Smooth muscle cell (in vitro differentiated cells): Measurements from ENCODE around the gene MT1B. TPM values are rescaled to one million over a fixed set of nuclear protein-coding genes. Genes with fewer than 3 reads are reported as not detected.

ENCODE experiments used
- DNase-seq: peaks from one replicate; lab custom pipeline; 2025; ENCODE audit not compliant: unreplicated experiment; lab: John Stamatoyannopoulos, UW
- H2AFZ ChIP-seq: fragments of 200-600 bp; sonication (generic); 2 replicates; pipeline ENCODE4 v1.6.0; 2016; ENCODE audit warnings: antibody characterized with exemption, low read depth, mild to moderate bottlenecking
- H3F3A ChIP-seq: fragments of 200-600 bp; sonication (generic); 2 replicates; pipeline ENCODE4 v1.6.0; 2017; ENCODE audit warnings: antibody characterized with exemption, low read depth
- H3K27ac ChIP-seq: fragments of 200-600 bp; sonication (generic); 2 replicates; pipeline ENCODE4 v1.5.1; 2016; ENCODE audit warnings: low read depth, mild to moderate bottlenecking
- H3K27me3 ChIP-seq: fragments of 200-600 bp; sonication (generic); 2 replicates; pipeline ENCODE4 v1.6.1; 2016; ENCODE audit warnings: low read depth, mild to moderate bottlenecking
- H3K36me3 ChIP-seq: fragments of 200-600 bp; sonication (generic); 2 replicates; pipeline ENCODE4 v1.5.1; 2016; ENCODE audit warnings: low read depth
- H3K4me1 ChIP-seq: fragments of 200-600 bp; sonication (generic); 2 replicates; pipeline ENCODE4 v1.5.1; 2016; ENCODE audit warnings: low read depth
- H3K4me2 ChIP-seq: fragments of 200-600 bp; sonication (generic); 2 replicates; pipeline ENCODE4 v1.6.0; 2016; ENCODE audit warnings: mild to moderate bottlenecking
- H3K4me3 ChIP-seq: fragments of 200-600 bp; sonication (generic); 2 replicates; pipeline ENCODE4 v1.5.1; 2016; ENCODE audit warnings: mild to moderate bottlenecking
- H3K79me2 ChIP-seq: fragments of 200-600 bp; sonication (generic); 2 replicates; pipeline ENCODE4 v1.6.0; 2016; ENCODE audit warnings: low read depth, mild to moderate bottlenecking
- H3K9ac ChIP-seq: fragments of 200-600 bp; sonication (generic); 2 replicates; pipeline ENCODE4 v1.6.0; 2016; ENCODE audit warnings: low read depth
- H3K9me3 ChIP-seq: fragments of 200-600 bp; sonication (generic); replicated peaks from 2 replicates; pipeline ENCODE4 v1.5.1; 2016; ENCODE audit warnings: low read depth
- H4K20me1 ChIP-seq: fragments of 200-600 bp; sonication (generic); 2 replicates; pipeline ENCODE4 v1.6.0; 2016; ENCODE audit warnings: low read depth
- CTCF ChIP-seq: fragments of 200-600 bp; sonication (generic); IDR thresholded peaks from 2 replicates; pipeline ENCODE4 v1.5.1; 2017; ENCODE audit warnings: borderline replicate concordance, mild to moderate bottlenecking, antibody characterized with exemption; ENCODE audit not compliant: insufficient read depth, poor library complexity, severe bottlenecking
- WGBS: methylation state at CpG from one replicate; pipeline ENCODE4 v1.1.7; 2016; ENCODE audit warnings: low lambda C conversion rate; 5-methylcytosine and 5-hydroxymethylcytosine counted together
- polyA plus RNA-seq: library from polyadenylated mRNA; unstranded; fragments of >200 nt; fragmentation: Nextera tagmentation; extraction: Ambion mirVana; gene quantifications from 2 replicates; pipeline ENCODE4 v1.2.1, GENCODE V29; 2016
- total RNA-seq: library from RNA; depleted of rRNA; stranded (reverse); fragments of >200 nt; gene quantifications from 2 replicates; pipeline ENCODE4 v1.2.3, GENCODE V29; 2014

MT1B gene
- total and polyA plus RNA-seq, 2 experiments from 2014 or later: not detected

- Histone ChIP-seq H3K36me3 (no peaks in the 10 kb centered on the region), H3K4me2 (no peak overlapping the region)
Observed at GRCh38 chr16:56614549-56614991, 37.1 kb upstream of the MT1B start.

GRCh38 chr16:56615353-56615752 lies 36.3 kb upstream of the MT1B start:
- WGBS: 98% methylated on average over 3 of the region's 3 CpGs
- no peak overlapping the region for H3K27ac ChIP-seq

More at GRCh38 chr16:56614549-56614991, 37.1 kb upstream of the MT1B start:
- no peak overlapping the region for H2AFZ ChIP-seq
- peaks cover 5% of the 10 kb centered on the region for H3F3A ChIP-seq
- no peak overlapping the region for H3K4me3 ChIP-seq
- H3K79me2 ChIP-seq: no peaks in the 10 kb centered on the region
- H3K27ac ChIP-seq: no peak overlapping the region
- H4K20me1 ChIP-seq: no peaks in the 10 kb centered on the region
- peaks cover 35% of the 10 kb centered on the region for H3K27me3 ChIP-seq
- DNase-seq: no peak
- H3K9me3 ChIP-seq: no peaks in the 10 kb centered on the region
- H3K4me1 ChIP-seq: peaks cover 7% of the 10 kb centered on the region
- no peak for TF ChIP-seq CTCF
- no peak overlapping the region for H3K9ac ChIP-seq

GRCh38 chr16:56616608-56617211 lies 35.0 kb upstream of the MT1B start:
- no peak overlapping the region for H3K27ac ChIP-seq

More at GRCh38 chr16:56615353-56615752, 36.3 kb upstream of the MT1B start:
- Histone ChIP-seq H3K4me1 (no peaks in the 10 kb centered on the region), H3K4me3 (no peak overlapping the region), H3K4me2 (no peak overlapping the region), H4K20me1 (no peaks in the 10 kb centered on the region), H2AFZ (no peak overlapping the region), H3K79me2 (no peaks in the 10 kb centered on the region), H3K9me3 (no peaks in the 10 kb centered on the region), H3K36me3 (no peaks in the 10 kb centered on the region), H3K27me3 (peaks cover 39% of the 10 kb centered on the region), H3F3A (peaks cover 3% of the 10 kb centered on the region), H3K9ac (no peak overlapping the region)
- DNase-seq: no peak
- no peak for TF ChIP-seq CTCF

More at GRCh38 chr16:56616608-56617211, 35.0 kb upstream of the MT1B start:
- Histone ChIP-seq H3K36me3 (no peaks in the 10 kb centered on the region), H3K4me1 (no peaks in the 10 kb centered on the region), H3K27me3 (peaks cover 42% of the 10 kb centered on the region), H3K9me3 (no peaks in the 10 kb centered on the region), H3K4me3 (peak overlapping the region; percentile 41), H3K79me2 (no peaks in the 10 kb centered on the region), H4K20me1 (no peaks in the 10 kb centered on the region), H3F3A (no peaks in the 10 kb centered on the region), H3K9ac (no peak overlapping the region), H3K4me2 (peak overlapping the region; percentile 86), H2AFZ (peak overlapping the region; percentile 94)
- DNase-seq: no peak
- no peak for TF ChIP-seq CTCF
- WGBS: 33% methylated on average over 21 of the region's 23 CpGs
